GM23338 (cell line): ENCODE measurements around the gene MMD. TPM values are rescaled to one million over a fixed set of nuclear protein-coding genes. Genes with fewer than 3 reads are reported as not detected.
A peak's percentile ranks its signal among the peaks of the same experiment; 100 is the strongest.

Source experiments
- ATAC-seq: fragments of 200-7000 bp; cut with Tn5 transposase; 3 replicates; pipeline ENCODE4 v1.9.1; 2020
- DNase-seq: peaks from one replicate; pipeline ENCODE4 v3.0.0-alpha.2; 2015; ENCODE audit warnings: low spot score
- H2AFZ ChIP-seq: fragments of 200-600 bp; sonication (generic); 2 replicates; pipeline ENCODE4 v1.8.0; 2016; ENCODE audit warnings: antibody characterized with exemption, mild to moderate bottlenecking, moderate library complexity
- H3F3A ChIP-seq: fragments of 200-600 bp; sonication (generic); replicated peaks from 2 replicates; pipeline ENCODE4 v1.8.0; 2017; ENCODE audit warnings: antibody characterized with exemption, mixed run types, low read depth
- H3K27ac ChIP-seq: fragments of 200-600 bp; sonication (generic); 2 replicates; pipeline ENCODE4 v1.6.1; 2016; ENCODE audit warnings: low read depth
- H3K27me3 ChIP-seq: fragments of 200-600 bp; sonication (generic); 2 replicates; pipeline ENCODE4 v1.8.0; 2016; ENCODE audit warnings: mild to moderate bottlenecking, mixed run types, moderate library complexity; ENCODE audit not compliant: insufficient read depth
- H3K36me3 ChIP-seq: fragments of 200-600 bp; sonication (generic); 2 replicates; pipeline ENCODE4 v1.8.0; 2016; ENCODE audit warnings: mild to moderate bottlenecking; ENCODE audit not compliant: insufficient read depth
- H3K4me1 ChIP-seq: fragments of 200-600 bp; sonication (generic); 2 replicates; pipeline ENCODE4 v1.8.0; 2016; ENCODE audit warnings: mild to moderate bottlenecking, moderate library complexity; ENCODE audit not compliant: insufficient read depth
- H3K4me2 ChIP-seq: fragments of 200-600 bp; sonication (generic); 2 replicates; pipeline ENCODE4 v1.7.1; 2017; ENCODE audit warnings: mixed run types
- H3K4me3 ChIP-seq: fragments of 200-600 bp; sonication (generic); 2 replicates; pipeline ENCODE4 v1.6.1; 2016; ENCODE audit warnings: mixed run types
- H3K79me2 ChIP-seq: fragments of 200-600 bp; sonication (generic); replicated peaks from 2 replicates; pipeline ENCODE4 v1.8.0; 2017; ENCODE audit warnings: mild to moderate bottlenecking; ENCODE audit not compliant: insufficient read depth
- H3K9me2 ChIP-seq: fragments of 200-600 bp; sonication (generic); 2 replicates; pipeline ENCODE4 v1.8.0; 2017; ENCODE audit not compliant: insufficient read depth
- H4K20me1 ChIP-seq: fragments of 200-600 bp; sonication (generic); replicated peaks from 2 replicates; pipeline ENCODE4 v1.8.0; 2017; ENCODE audit warnings: mild to moderate bottlenecking; ENCODE audit not compliant: insufficient read depth
- H3K27ac Mint-ChIP-seq: 2 replicates; pipeline ENCODE4 v1.8.0; 2020; ENCODE audit warnings: inconsistent platforms, mild to moderate bottlenecking, moderate library complexity, mixed read lengths
- H3K27me3 Mint-ChIP-seq: 3 replicates; pipeline ENCODE4 v1.8.0; 2022; ENCODE audit warnings: low read depth, mild to moderate bottlenecking, moderate library complexity, mixed read lengths, inconsistent platforms; ENCODE audit not compliant: insufficient read depth, poor library complexity
- H3K36me3 Mint-ChIP-seq: 3 replicates; pipeline ENCODE4 v1.8.0; 2021; ENCODE audit warnings: low read depth, mild to moderate bottlenecking, inconsistent platforms, moderate library complexity, mixed read lengths
- H3K4me1 Mint-ChIP-seq: 3 replicates; pipeline ENCODE4 v1.8.0; 2020; ENCODE audit warnings: mild to moderate bottlenecking, inconsistent platforms, mixed read lengths
- H3K4me3 Mint-ChIP-seq: 3 replicates; pipeline ENCODE4 v1.8.0; 2021; ENCODE audit warnings: moderate library complexity, mild to moderate bottlenecking, inconsistent platforms, mixed read lengths
- H3K9me3 Mint-ChIP-seq: 3 replicates; pipeline ENCODE4 v1.8.0; 2020; ENCODE audit warnings: moderate library complexity, mild to moderate bottlenecking, inconsistent platforms, mixed read lengths
- CREB1 ChIP-seq: fragments of 250-450 bp; sonication (Bioruptor Pico); IDR thresholded peaks from 2 replicates; pipeline ENCODE4 v1.5.0; 2020; ENCODE audit warnings: low read depth, mild to moderate bottlenecking, moderate library complexity
- EZH2 ChIP-seq: fragments of 200-600 bp; sonication (generic); IDR thresholded peaks from one replicate; pipeline ENCODE4 v1.8.0; 2017; ENCODE audit warnings: antibody characterized with exemption, mild to moderate bottlenecking, low read depth; ENCODE audit not compliant: unreplicated experiment
- EZH2phosphoT487 ChIP-seq: fragments of 200-600 bp; sonication (generic); IDR thresholded peaks from one replicate; pipeline ENCODE4 v1.8.1; 2018; ENCODE audit warnings: antibody characterized with exemption; ENCODE audit not compliant: unreplicated experiment
- JUNB ChIP-seq: IDR thresholded peaks from one replicate; pipeline ENCODE4 v1.6.1; 2016; ENCODE audit warnings: antibody characterized with exemption; ENCODE audit not compliant: unreplicated experiment
- NANOG ChIP-seq: IDR thresholded peaks from 2 replicates; pipeline ENCODE4 v1.6.1; 2016; ENCODE audit warnings: antibody characterized with exemption, borderline replicate concordance
- POLR2AphosphoS5 ChIP-seq: IDR thresholded peaks from 2 replicates; pipeline ENCODE4 v1.6.1; 2016; ENCODE audit warnings: antibody characterized with exemption, low read depth
- STAT1 ChIP-seq: IDR thresholded peaks from one replicate; pipeline ENCODE4 v1.6.1; 2016; ENCODE audit warnings: antibody characterized with exemption; ENCODE audit not compliant: unreplicated experiment
- ZNF114 ChIP-seq: fragments of 250-450 bp; sonication (Bioruptor Pico); IDR thresholded peaks from 2 replicates; pipeline ENCODE4 v1.5.0; 2020; ENCODE audit warnings: mild to moderate bottlenecking, moderate library complexity
- ZNF331 ChIP-seq: fragments of 250-450 bp; sonication (Bioruptor Pico); IDR thresholded peaks from 2 replicates; pipeline ENCODE4 v1.5.0; 2020; ENCODE audit warnings: low read depth, mild to moderate bottlenecking, moderate library complexity
- polyA plus RNA-seq: library from polyadenylated mRNA; unstranded; fragments of >200 nt; fragmentation: Nextera tagmentation; extraction: Ambion mirVana; gene quantifications from 2 replicates; pipeline ENCODE4 v1.2.1, GENCODE V29; 2016
- total RNA-seq: library from RNA; depleted of rRNA; stranded (reverse); fragments of >200 nt; shearing (Covaris generic); gene quantifications from 2 replicates; pipeline ENCODE4 v1.2.3, GENCODE V29; 2014
- TF ChIP-seq, protein P1 (sequence below), 2 experiments: fragments of 200-600 bp in 1 of 2; sonication (generic) in 1 of 2; conservative IDR thresholded peaks; 2 replicates each; pipeline versions ENCODE4 v1.5.1 to v1.6.1; 2016 to 2017; ENCODE audit warnings: antibody characterized with exemption in 2 of 2, low read depth in 2 of 2, mild to moderate bottlenecking in 2 of 2, moderate library complexity in 1 of 2
- TF ChIP-seq, protein P2 (sequence below): fragments of 250-450 bp; sonication (Bioruptor Pico); IDR thresholded peaks from 2 replicates; pipeline ENCODE4 v1.5.0; 2020; ENCODE audit warnings: mild to moderate bottlenecking, moderate library complexity
- TF ChIP-seq, protein P3 (sequence below): IDR thresholded peaks from one replicate; pipeline ENCODE4 v1.6.1; 2018; ENCODE audit warnings: antibody characterized with exemption; ENCODE audit not compliant: unreplicated experiment
- TF ChIP-seq, protein P4 (sequence below): IDR thresholded peaks from 2 replicates; pipeline ENCODE4 v1.6.1; 2016; ENCODE audit warnings: antibody characterized with exemption

The MMD gene
- total and polyA plus RNA-seq, 2 experiments from 2014 or later = 46.4 to 47.0 TPM

DNA sequence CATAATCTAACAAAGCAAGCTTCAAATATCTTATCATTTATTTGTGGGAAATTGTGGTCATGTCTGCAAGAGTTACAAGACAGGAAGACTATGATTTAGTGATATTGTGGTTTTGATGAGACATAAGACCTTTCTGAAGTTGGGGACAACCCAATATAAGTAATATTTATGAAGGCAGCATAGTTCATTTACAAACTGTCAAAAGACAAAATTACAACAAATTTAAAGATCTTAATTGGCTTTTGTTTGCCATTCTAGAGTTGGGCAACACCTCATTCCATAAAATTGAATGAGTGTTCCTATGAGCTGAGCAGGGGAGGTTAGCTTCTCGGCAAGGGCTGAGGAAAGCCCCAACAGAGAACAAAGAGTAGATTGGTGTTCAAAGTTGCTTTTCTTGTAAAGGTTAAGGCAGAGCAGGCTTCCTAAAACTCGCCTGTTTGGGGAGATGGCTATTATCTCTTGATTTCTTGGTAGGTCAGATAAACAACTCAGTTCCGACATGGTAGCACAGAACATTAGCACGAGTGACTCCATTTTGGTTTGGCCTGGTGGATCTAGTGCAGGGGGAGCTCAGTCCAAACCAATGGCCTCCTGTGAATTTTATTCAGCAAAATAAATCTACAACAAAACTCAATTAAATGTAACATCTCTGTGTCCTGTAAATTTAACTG lies 10.9 kb upstream of the MMD start:
- DNase-seq = no peak
- Histone ChIP-seq H2AFZ (0 out of 2 replicates have a peak overlapping the region, but pooled peaks have one; percentile 57), H3F3A (no peaks in the 10 kb centered on the region), H3K36me3 (no peaks in the 10 kb centered on the region), H4K20me1 (no peaks in the 10 kb centered on the region), H3K4me3 (no peak overlapping the region), H3K27me3 (no peaks in the 10 kb centered on the region), H3K27ac (no peak overlapping the region), H3K4me1 (no peaks in the 10 kb centered on the region; the same call in 1 of the 2 replicates), H3K9me2 (no peaks in the 10 kb centered on the region), H3K4me2 (no peak overlapping the region), H3K79me2 (no peaks in the 10 kb centered on the region)
- no peaks in the 10 kb centered on the region; the same call in 2 of the 3 replicates for H3K9me3 Mint-ChIP-seq
- TF ChIP-seq STAT1 (no peak), EZH2 (no peak), EZH2phosphoT487 (no peak), POLR2AphosphoS5 (no peak), CREB1 (CRISPR knock-in tag) (no peak), JUNB (no peak), ZNF331 (CRISPR knock-in tag) (no peak), ZNF114 (CRISPR knock-in tag) (no peak), NANOG (no peak)
- TF ChIP-seq, protein P1, sequence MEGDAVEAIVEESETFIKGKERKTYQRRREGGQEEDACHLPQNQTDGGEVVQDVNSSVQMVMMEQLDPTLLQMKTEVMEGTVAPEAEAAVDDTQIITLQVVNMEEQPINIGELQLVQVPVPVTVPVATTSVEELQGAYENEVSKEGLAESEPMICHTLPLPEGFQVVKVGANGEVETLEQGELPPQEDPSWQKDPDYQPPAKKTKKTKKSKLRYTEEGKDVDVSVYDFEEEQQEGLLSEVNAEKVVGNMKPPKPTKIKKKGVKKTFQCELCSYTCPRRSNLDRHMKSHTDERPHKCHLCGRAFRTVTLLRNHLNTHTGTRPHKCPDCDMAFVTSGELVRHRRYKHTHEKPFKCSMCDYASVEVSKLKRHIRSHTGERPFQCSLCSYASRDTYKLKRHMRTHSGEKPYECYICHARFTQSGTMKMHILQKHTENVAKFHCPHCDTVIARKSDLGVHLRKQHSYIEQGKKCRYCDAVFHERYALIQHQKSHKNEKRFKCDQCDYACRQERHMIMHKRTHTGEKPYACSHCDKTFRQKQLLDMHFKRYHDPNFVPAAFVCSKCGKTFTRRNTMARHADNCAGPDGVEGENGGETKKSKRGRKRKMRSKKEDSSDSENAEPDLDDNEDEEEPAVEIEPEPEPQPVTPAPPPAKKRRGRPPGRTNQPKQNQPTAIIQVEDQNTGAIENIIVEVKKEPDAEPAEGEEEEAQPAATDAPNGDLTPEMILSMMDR (conservative IDR thresholded peaks at IDR 0.05; ENCODE audit: low read depth in 2 of 2) = no peak
- TF ChIP-seq, protein P2, sequence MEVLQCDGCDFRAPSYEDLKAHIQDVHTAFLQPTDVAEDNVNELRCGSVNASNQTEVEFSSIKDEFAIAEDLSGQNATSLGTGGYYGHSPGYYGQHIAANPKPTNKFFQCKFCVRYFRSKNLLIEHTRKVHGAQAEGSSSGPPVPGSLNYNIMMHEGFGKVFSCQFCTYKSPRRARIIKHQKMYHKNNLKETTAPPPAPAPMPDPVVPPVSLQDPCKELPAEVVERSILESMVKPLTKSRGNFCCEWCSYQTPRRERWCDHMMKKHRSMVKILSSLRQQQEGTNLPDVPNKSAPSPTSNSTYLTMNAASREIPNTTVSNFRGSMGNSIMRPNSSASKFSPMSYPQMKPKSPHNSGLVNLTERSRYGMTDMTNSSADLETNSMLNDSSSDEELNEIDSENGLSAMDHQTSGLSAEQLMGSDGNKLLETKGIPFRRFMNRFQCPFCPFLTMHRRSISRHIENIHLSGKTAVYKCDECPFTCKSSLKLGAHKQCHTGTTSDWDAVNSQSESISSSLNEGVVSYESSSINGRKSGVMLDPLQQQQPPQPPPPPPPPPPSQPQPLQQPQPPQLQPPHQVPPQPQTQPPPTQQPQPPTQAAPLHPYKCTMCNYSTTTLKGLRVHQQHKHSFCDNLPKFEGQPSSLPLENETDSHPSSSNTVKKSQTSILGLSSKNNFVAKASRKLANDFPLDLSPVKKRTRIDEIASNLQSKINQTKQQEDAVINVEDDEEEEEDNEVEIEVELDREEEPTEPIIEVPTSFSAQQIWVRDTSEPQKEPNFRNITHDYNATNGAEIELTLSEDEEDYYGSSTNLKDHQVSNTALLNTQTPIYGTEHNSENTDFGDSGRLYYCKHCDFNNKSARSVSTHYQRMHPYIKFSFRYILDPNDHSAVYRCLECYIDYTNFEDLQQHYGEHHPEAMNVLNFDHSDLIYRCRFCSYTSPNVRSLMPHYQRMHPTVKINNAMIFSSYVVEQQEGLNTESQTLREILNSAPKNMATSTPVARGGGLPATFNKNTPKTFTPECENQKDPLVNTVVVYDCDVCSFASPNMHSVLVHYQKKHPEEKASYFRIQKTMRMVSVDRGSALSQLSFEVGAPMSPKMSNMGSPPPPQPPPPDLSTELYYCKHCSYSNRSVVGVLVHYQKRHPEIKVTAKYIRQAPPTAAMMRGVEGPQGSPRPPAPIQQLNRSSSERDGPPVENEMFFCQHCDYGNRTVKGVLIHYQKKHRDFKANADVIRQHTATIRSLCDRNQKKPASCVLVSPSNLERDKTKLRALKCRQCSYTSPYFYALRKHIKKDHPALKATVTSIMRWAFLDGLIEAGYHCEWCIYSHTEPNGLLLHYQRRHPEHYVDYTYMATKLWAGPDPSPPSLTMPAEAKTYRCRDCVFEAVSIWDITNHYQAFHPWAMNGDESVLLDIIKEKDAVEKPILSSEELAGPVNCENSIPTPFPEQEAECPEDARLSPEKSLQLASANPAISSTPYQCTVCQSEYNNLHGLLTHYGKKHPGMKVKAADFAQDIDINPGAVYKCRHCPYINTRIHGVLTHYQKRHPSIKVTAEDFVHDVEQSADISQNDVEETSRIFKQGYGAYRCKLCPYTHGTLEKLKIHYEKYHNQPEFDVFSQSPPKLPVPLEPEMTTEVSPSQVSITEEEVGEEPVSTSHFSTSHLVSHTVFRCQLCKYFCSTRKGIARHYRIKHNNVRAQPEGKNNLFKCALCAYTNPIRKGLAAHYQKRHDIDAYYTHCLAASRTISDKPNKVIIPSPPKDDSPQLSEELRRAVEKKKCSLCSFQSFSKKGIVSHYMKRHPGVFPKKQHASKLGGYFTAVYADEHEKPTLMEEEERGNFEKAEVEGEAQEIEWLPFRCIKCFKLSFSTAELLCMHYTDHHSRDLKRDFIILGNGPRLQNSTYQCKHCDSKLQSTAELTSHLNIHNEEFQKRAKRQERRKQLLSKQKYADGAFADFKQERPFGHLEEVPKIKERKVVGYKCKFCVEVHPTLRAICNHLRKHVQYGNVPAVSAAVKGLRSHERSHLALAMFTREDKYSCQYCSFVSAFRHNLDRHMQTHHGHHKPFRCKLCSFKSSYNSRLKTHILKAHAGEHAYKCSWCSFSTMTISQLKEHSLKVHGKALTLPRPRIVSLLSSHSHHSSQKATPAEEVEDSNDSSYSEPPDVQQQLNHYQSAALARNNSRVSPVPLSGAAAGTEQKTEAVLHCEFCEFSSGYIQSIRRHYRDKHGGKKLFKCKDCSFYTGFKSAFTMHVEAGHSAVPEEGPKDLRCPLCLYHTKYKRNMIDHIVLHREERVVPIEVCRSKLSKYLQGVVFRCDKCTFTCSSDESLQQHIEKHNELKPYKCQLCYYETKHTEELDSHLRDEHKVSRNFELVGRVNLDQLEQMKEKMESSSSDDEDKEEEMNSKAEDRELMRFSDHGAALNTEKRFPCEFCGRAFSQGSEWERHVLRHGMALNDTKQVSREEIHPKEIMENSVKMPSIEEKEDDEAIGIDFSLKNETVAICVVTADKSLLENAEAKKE = no peak
- TF ChIP-seq, protein P3, sequence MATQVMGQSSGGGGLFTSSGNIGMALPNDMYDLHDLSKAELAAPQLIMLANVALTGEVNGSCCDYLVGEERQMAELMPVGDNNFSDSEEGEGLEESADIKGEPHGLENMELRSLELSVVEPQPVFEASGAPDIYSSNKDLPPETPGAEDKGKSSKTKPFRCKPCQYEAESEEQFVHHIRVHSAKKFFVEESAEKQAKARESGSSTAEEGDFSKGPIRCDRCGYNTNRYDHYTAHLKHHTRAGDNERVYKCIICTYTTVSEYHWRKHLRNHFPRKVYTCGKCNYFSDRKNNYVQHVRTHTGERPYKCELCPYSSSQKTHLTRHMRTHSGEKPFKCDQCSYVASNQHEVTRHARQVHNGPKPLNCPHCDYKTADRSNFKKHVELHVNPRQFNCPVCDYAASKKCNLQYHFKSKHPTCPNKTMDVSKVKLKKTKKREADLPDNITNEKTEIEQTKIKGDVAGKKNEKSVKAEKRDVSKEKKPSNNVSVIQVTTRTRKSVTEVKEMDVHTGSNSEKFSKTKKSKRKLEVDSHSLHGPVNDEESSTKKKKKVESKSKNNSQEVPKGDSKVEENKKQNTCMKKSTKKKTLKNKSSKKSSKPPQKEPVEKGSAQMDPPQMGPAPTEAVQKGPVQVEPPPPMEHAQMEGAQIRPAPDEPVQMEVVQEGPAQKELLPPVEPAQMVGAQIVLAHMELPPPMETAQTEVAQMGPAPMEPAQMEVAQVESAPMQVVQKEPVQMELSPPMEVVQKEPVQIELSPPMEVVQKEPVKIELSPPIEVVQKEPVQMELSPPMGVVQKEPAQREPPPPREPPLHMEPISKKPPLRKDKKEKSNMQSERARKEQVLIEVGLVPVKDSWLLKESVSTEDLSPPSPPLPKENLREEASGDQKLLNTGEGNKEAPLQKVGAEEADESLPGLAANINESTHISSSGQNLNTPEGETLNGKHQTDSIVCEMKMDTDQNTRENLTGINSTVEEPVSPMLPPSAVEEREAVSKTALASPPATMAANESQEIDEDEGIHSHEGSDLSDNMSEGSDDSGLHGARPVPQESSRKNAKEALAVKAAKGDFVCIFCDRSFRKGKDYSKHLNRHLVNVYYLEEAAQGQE = no peak
- TF ChIP-seq, protein P4, sequence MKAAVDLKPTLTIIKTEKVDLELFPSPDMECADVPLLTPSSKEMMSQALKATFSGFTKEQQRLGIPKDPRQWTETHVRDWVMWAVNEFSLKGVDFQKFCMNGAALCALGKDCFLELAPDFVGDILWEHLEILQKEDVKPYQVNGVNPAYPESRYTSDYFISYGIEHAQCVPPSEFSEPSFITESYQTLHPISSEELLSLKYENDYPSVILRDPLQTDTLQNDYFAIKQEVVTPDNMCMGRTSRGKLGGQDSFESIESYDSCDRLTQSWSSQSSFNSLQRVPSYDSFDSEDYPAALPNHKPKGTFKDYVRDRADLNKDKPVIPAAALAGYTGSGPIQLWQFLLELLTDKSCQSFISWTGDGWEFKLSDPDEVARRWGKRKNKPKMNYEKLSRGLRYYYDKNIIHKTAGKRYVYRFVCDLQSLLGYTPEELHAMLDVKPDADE = no peak
- no peaks in the 10 kb centered on the region for H3K36me3 Mint-ChIP-seq
- H3K4me1 Mint-ChIP-seq = peaks cover 11% of the 10 kb centered on the region
- no peak overlapping the region for H3K4me3 Mint-ChIP-seq
- H3K27me3 Mint-ChIP-seq = no peaks in the 10 kb centered on the region
- no peak for ATAC-seq
- no peak overlapping the region for H3K27ac Mint-ChIP-seq
